Medulla oblongata (tissue), 1 donor: Measurements from ENCODE around the gene ROBO1.
A peak's percentile ranks its signal among the peaks of the same experiment; 100 is the strongest.
"Not testable (repeated sequence)": the region's sequence is repeated elsewhere in the genome, so short reads cannot be mapped to it uniquely, and the experiment has no call there.

ENCODE experiments used
- DNase-seq: peaks from one replicate; pipeline ENCODE4 v3.0.0-alpha.2; 2015; ENCODE audit errors: extremely low spot score

ROBO1 gene

GRCh38 chr3:78701537-78701936 lies 1066.3 kb downstream of the ROBO1 start:
- DNase-seq, result no peak

- no peak for DNase-seq
These were observed 1069.4 kb downstream of the ROBO1 start for GRCh38 chr3:78698431-78698830.

- DNase-seq, result no peak
These were observed 1070.4 kb downstream of the ROBO1 start for GRCh38 chr3:78697426-78697825.

- DNase-seq, result no peak
These were observed 1077.0 kb downstream of the ROBO1 start for GRCh38 chr3:78690766-78691165.

- no peak for DNase-seq
These were observed 1078.4 kb downstream of the ROBO1 start for GRCh38 chr3:78689378-78689777.

- no peak for DNase-seq
These were observed 1080.3 kb downstream of the ROBO1 start for GRCh38 chr3:78687520-78687919.

- DNase-seq, result no peak
These were observed 1084.5 kb downstream of the ROBO1 start for GRCh38 chr3:78683284-78683683.

- not testable (repeated sequence) for DNase-seq
These were observed 1092.5 kb downstream of the ROBO1 start for GRCh38 chr3:78675119-78675805.

GRCh38 chr3:78670746-78671145 lies 1097.1 kb downstream of the ROBO1 start:
- DNase-seq, result no peak

GRCh38 chr3:78670094-78670493 lies 1097.7 kb downstream of the ROBO1 start:
- peak; percentile 30 for DNase-seq

GRCh38 chr3:78668302-78668701 lies 1099.5 kb downstream of the ROBO1 start:
- no peak for DNase-seq

- DNase-seq, result no peak
These were observed 1101.4 kb downstream of the ROBO1 start for GRCh38 chr3:78666470-78666800.

GRCh38 chr3:78665776-78666469 lies 1101.9 kb downstream of the ROBO1 start:
- no peak for DNase-seq

GRCh38 chr3:78665101-78665500 lies 1102.7 kb downstream of the ROBO1 start:
- DNase-seq, result no peak

- no peak for DNase-seq
These were observed 1106.8 kb downstream of the ROBO1 start for GRCh38 chr3:78660957-78661356.

GRCh38 chr3:78659386-78659987 lies 1108.3 kb downstream of the ROBO1 start:
- DNase-seq, result peak; percentile 72

GRCh38 chr3:78647726-78648125 lies 1120.1 kb downstream of the ROBO1 start:
- no peak for DNase-seq

GRCh38 chr3:78645628-78646310 lies 1122.0 kb downstream of the ROBO1 start:
- DNase-seq, result peak; percentile 89

GRCh38 chr3:78644847-78645246 lies 1123.0 kb downstream of the ROBO1 start:
- DNase-seq, result no peak

- DNase-seq, result no peak
These were observed 1125.4 kb downstream of the ROBO1 start for GRCh38 chr3:78642226-78643035.

- no peak for DNase-seq
These were observed 1126.1 kb downstream of the ROBO1 start for GRCh38 chr3:78641703-78642102.

GRCh38 chr3:78634316-78634715 lies 1133.5 kb downstream of the ROBO1 start:
- DNase-seq, result no peak
